Islet of Langerhans (tissue), 1 donor: ENCODE data around the gene ZNF789.

Source experiments
- FAIRE-seq: peaks from one replicate; lab custom pipeline; 2011; peaks lifted over from hg19 to GRCh38; lab: Jason Lieb, UNC

Gene ZNF789

GRCh38 chr7:99504603-99505323, 32.1 kb downstream of the ZNF789 start, which contains the start of gene ZKSCAN5:
Gene ZKSCAN5, plus strand, starts transcription at chr7:99504662. Its CDS starts 1,383 bp downstream, at chr7:99506045.
- no peak for FAIRE-seq

GRCh38 chr7:99505324-99505662, 32.6 kb downstream of the ZNF789 start:
- no peak for FAIRE-seq

- no peak for FAIRE-seq
Measured at GRCh38 chr7:99514050-99514449, 41.4 kb downstream of the ZNF789 start.

- no peak for FAIRE-seq
Measured at GRCh38 chr7:99521399-99521798, 48.7 kb downstream of the ZNF789 start.

GRCh38 chr7:99525713-99526440, 53.2 kb downstream of the ZNF789 start:
- FAIRE-seq, result no peak

- FAIRE-seq, result no peak
Measured at GRCh38 chr7:99531354-99531765, 58.7 kb downstream of the ZNF789 start.

GRCh38 chr7:99535667-99536066, 63.0 kb downstream of the ZNF789 start:
- no peak for FAIRE-seq
